Inflammatory macrophage treated with lipopolysaccharide for 1 hour (primary cell): ENCODE measurements around the gene G0S2.

Experiments
- DNase-seq, 2 donors: peaks; one replicate each; pipeline ENCODE4 v3.0.0-alpha.2; 2020 to 2022

The G0S2 gene, protein sequence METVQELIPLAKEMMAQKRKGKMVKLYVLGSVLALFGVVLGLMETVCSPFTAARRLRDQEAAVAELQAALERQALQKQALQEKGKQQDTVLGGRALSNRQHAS

DNA sequence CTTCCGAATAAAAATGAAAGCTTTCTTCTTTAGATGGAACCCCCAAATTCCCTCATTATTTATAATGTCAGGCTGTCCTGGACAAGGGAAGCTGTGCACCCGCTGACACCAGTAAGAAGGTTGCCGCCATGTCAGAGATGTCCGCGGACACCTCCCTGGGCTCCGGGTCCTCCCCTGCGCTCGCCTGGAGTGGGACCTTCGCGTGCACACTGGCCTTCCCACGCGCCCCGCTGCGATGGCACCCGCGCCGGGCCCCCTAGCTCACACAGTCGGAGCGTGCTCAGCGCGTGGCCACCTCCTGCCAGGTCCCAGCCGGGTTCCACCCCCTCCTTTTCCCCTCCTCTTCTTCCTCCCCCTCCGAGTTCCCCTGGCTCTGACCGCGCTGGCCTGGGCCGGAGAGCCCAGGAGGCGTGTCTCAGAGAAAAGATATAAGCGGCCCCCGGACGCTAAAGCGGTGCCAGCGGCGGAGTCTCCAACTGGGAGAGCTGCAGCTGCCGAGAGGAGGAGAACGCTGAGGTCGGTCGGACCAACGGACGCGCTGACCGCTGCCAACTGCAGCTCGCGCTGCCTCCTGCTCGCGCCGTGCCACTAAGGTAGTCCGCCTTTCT, at the start of gene G0S2:
Gene G0S2, plus strand, starts transcription at position 456 of the 608 bp plus-strand sequence. CDS start 273 bp downstream, outside the sequence.
- DNase-seq, result peak; percentile 53 to 60

DNA sequence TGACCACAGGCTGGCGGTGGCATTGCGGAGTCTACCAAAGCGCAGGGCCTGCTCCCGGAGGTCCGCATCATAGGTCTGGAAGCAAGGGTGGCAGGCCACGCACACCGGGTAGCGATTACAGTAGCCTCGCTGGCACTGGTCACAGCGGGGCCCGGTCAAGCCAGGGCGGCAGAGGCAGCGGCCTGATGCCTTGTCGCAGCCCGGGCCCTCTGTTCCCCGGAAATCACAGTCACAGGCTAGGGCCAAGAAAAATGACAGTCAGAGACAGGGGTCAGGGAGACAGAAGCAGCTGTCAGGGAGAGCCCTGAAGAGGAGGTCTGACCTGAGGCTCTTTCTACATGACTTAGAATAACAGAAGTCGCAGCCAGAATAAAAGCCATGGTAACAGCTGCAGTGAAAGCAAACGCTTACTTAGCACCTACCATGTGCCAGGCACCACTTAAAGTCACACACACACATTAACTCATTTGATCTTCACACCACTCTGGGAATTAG, 49.4 kb upstream of the G0S2 start:
- DNase-seq, result peak in 1 of 2 donors; percentile 18

DNA sequence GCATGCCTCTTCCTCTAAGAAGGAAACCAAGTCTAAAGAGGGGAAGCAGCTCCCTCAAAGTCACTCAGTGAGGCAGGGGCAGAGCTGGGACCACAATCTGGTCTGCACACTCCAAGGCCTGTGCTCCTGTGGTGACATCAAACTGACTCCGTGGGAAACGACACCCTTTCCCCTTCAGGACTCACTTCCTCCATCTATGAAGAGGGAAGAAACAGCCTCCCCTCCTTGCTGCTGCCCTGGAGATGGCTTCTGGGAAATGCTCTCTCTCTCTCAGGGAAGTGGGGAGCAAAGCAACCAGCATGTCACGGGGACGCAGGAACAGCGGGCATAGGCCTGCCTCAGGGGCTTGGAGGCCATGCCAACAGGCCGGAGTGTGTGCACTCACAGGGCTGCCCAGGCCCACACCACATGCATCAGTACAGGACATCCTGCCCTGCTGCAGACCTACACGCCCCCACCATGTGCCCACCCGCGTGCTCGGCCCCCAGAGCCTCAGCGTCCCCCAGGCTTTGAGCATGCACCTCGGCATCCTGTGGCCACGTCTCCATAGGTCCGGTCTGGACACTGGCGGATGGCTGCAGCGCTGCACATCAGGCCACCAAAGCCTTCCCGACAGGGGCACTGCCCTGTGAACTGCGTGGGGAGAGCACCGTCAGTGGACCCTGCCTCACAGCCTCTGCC, 48.7 kb upstream of the G0S2 start:
- peak; percentile 56 to 79 for DNase-seq

DNA sequence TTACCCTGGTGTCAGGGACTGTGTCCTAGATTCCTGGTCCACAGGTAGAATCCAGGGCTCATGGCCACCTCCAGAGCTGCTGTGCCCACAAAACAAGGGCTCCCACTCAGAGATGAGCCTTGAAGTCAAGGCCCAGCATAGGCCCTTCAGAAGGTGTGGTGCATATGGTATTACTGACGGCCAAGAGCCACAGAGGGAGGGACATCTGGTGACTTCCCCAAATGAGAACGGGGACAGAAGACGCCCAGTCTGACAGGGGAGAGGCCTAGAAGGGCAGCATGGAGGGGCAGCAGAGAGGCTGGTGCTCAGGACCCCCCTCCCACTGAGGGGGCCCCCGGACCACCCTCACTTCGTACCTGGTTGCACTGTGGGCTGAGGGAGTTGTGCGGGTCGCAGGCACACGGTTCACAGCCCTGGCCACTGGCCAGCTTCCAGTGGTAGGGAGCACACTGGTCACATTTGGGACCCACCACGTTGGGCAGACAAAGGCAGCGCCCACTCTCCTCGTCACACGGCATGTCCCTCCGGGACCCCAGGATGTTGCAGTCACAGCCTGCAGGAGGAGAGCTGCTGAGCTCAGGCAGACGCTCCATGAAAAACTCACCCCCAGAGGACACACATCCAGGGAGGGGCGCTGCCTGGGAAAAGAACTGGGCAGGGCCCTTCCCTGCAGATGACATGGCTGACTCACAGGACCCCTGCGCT, 48.0 kb upstream of the G0S2 start:
- DNase-seq, result peak; percentile 44 to 54

DNA sequence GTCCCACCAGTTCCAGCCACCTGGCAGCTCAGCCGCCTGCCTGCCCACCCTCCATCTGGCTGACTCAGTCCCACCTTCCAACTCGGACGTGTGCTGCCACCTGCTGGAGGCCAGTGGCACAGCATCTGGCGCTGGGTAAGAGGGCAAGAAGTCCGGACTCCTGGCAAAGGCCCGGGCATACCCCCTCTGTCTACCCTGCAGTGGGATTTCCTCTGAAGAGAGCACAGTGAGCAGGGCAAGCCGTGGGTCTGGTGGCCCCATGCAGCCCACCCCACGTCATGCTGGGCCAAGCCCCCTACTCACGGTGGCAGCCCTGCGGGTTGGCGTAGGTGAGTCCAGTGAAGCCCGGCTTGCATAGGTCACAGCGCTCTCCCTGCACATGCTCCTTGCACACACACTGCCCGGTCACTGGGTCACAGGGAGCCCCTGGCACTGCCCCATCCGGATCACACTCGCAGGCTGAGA, 47.4 kb upstream of the G0S2 start:
- peak; percentile 56 to 92 for DNase-seq

DNA sequence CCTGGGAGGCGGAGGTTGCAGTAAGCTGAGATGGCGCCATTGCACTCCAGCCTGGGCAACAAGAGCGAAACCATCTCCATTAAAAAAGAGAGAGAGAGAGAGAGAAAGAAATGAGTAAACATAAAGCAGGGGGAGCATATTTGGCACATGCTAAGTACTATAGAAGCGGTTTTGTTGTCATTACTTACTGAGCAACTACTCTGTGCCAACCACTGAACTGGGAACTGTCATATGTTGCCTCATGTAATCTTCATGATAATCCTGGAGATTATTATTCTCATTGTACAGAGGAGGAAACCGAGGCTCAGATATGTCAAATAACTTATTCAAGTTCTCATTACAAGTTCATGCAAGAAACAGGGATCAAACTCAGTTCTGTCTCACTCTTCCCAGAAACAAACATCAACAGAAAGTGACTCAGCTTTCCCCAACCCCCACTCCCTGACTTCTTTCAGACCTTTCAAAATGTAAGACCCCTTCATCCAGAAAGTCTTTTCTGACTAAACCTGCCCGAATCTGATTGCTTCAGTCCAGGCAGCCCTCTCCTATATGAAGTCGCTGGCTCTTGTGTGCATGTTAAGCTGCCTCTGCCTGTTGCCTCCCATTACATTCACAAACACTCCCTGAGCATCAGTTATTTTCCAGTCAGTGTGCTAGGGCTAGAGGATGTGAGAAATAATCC, 46.5 kb upstream of the G0S2 start:
- DNase-seq, result no peak

DNA sequence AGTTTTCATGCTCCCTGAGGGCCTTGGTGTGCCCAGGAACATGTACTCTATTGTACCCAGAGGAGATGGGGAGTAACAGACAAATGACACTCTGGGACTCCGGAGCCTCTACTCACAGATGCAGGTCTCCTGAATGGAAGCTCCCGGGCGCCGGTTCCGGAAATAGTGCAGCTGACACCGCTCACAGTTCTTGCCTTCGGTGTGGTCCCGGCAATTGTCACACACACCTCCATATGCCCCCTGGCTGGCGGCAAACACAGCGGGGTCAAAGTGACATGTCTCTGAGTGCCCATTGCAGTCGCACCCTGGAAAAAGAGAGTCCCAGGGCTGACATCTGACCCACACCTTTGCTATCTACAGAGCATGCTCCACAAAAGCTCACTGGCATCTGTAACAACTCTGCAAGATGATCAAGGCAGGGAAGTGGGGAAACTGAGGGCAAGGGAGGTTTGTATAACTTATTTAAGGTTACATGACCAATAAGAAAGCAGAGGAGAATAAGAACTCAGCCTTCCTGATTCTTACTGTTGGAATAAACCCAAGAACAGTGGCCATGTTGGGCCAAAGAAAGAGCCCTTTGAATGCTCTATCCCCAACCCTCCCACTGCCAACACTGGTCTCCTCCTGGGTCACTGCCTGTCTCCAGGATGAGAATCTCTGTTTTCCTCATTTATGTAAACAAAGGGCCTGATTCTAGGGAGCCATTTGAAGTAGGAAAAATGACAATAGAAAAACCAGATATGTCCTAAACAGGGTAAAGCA, 45.4 kb upstream of the G0S2 start:
- DNase-seq, result no peak

DNA sequence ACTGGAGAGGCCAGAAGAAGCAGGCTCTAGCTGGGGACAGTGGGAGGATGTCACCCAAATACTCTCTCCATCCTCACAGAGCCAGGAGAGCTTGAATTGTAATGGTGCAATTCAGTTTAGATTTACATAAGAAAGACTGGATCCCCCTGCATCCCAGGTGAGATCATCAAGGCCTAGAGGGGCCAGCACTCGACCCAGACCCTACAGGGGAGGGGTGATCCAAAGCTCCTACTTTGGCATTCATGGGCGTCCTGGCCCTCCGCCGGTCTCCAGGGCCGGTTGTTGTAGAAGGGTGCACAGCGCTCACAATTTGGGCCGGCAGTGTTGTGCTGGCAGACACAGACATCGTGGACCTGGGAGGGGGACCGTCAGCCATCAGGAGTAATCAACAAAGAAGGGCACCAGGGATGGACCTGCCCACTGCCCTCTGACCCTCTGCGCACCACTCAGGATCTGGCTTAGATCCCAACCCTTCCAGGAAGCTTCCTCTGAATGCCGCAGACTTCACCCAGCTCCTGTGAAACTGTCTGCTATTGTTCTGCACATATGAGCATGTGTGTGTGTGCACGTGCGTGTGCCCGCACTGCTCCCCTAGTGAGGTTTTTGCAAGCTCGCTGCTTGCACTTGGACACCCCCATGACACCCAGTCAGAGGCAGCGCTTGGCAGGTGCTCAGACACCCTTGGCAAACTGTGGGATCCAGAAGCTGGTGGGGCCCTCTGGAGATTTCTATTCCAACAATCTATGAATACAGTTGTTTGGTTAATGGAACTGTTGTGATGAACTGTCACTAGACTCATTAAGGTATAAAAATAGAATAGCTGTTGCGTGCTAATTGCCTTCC, 44.6 kb upstream of the G0S2 start:
- DNase-seq, result no peak

DNA sequence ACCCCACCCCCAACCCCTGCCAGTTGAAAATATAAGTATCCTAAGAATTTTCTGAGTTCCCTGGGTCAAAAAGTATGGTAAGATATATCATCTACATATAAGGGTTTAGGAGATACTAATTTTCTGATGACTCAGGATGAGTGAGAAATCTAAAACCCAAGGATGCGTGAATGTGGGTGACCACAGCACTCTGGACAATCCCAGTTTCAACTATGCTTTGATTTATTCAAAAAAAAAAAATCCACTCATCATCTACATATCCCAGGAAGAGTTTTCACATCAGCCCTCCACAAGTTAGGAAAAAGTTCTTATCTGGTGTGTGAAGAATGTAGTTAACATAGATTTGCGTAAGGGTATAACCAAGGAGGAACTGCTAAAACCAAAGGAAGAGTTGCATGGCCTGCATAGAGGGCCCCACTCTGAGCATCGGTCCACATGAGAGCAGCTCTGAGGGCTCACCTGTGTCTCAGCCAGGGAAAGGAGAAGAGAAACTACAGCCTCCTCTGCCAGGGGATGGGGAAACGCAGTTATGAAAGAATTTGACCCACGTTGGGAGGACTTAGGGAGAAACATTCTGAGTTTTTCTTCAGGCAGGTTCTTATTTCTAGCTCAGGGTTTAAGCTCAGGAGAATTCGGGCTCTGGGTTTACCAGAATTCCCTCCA, 41.7 kb upstream of the G0S2 start:
- no peak for DNase-seq

DNA sequence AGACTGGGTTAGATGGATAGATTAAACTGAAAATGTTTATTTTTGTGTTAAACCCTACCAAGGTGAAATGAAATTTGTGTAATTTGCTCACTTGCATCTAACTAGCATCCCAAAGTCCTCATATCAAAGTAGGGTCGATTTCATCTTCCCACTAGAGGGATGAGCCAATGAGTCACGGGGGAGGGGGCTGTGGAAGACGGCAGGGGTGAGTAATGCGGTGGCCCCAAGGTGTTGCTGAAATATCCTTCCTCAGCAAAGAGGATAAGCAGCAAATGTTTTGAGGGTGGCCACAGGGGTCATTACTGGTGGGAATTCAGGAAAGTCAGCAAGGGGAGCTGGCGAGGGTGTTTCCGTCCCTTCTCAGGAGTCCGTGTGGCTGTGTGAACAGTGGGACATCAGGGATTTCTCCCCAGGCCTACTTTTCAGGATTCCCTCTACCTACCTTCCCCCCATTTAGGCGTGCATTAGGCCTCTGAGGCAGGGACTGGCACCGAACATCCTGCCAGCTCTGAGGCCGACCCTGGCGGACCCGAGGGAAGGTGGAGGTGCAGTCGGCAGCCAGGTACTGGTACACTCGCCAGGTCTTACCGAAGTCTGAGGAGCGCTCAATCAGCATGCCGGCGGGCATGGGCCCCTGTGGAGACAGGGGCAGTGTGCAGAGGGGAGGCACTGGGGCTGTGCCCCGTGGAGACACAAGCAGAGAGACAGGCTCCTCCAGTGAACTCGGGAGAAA, 41.0 kb upstream of the G0S2 start:
- DNase-seq, result no peak

DNA sequence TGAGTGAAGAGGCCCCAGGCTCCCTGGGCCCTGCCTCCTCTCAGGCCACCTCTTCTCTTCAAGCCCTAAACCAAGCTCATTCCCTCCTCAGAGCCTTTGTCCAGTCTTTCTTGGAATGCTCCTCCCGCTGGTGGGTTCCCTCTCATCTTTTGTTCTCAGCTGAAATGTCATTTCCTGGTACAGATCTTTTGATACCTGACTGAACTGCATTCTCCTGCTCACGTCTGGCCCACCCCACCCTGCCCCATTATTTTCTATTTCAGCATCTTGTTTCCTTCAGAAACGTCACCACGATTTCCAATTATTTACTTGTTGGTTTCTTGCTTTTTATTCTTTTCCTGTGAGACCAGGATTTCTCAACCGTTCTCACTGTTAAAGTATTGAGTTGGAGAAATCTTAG, 39.4 kb upstream of the G0S2 start:
- DNase-seq, result no peak

DNA sequence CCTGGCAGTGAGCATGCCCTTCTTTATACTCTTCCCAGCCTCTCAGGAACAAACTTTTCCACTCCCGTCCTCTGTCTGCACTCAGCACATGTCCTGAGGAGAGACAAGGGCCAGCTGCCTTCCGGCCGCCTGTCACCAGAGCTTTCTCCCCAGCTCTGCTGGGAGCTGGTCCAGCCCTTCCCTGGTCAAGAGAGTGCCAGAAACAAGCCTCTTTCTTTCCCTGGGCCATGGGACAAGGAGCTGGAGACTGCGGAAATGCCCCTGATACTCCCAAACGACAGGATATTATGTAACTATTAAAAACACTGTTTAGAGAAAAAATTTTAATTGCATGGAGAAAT, 33.4 kb upstream of the G0S2 start:
- no peak for DNase-seq

DNA sequence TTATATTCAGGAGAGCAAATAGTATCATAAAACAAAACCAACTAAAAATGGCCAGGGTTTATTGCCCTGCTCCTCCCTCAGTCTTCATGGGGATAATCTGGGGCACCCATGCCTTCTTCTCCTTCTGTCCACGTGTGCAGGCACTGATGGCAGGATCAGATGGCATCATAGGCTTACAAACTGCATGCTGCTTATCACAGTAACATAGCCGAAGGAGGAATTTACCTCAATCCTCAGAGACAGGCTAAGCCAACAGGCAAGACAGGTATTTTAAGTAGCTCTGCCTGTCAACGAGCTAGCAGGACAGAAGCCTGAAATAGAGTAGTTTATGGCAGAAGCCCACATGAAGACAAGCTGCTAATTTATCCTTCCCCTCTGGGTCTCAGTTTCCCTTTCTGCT, 32.4 kb upstream of the G0S2 start:
- DNase-seq, result no peak

DNA sequence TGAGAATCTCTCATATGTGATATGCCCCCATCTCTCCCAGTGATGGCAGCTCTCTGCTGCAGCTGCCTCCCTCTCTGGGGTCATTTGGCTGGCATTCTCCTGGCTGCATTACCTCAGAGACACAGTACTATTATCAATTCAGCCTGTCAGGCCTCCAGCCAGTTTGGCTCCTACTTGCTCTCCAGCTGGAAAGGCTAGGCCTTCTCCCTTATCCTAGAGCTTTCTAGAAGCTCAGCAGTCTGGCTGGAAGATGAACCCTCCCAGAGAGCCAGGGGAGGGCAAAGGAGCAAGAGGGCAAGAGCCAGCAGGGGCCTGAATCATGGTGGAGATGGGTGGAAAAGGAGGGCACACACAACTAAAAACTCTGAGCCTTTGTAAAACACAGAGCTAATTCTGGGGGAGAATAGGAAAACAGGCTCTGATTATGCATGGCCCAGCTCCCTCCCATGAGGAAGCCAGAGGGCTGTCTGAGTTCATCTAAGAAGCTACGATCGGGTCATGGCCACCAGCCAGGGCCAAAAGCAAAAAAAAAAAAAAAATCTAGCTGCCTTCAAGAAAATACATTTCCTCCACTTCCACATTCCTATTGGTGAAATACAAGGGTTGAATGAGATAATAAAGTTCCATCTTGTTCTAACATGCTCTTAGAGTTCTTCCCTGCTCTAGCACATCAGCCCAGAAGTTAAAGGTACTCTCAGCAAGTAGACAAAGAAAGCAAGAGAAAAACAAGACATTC, 31.8 kb upstream of the G0S2 start:
- peak in 1 of 2 donors; percentile 34 for DNase-seq

DNA sequence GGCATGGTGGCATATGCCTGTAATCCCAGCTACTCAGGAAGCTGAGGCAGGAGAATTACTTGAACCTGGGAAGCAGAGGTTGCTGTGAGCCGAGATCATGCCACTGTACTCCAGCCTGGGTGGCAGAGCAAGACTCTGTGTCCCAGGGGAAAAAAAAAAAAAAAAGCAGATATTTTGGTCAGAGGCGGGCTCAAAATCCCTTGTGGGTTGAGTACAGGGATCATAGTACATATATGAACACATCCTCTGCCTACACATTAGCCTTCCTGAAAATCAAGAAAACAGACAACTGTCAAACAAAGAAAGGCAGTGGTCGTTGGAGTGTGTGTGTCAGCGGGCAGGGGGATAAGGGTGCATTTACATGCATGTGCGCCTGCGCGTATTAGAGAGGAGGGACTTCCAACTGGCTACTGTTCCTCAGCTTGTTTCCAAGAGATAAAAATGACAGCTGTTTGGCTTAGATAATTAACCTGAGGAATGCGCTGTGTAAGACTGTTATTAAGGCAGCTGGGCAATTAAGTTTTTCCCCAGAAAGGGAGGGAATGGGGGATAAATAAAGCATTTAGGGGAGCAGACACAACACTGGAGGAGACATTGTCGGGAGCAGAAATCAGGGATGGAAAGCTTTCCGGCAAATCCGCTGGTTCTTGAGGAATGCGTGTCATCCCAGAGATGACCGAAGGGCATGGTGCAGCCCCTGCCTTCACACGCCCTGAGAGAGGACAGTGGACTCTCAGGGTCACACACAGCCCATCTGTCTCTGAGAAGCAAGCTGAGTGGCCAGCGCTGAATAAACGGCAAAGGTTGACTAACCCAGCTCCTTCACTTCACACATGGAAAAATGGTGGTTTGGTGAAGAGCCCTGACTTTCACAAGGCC, 29.4 kb upstream of the G0S2 start:
- no peak for DNase-seq

DNA sequence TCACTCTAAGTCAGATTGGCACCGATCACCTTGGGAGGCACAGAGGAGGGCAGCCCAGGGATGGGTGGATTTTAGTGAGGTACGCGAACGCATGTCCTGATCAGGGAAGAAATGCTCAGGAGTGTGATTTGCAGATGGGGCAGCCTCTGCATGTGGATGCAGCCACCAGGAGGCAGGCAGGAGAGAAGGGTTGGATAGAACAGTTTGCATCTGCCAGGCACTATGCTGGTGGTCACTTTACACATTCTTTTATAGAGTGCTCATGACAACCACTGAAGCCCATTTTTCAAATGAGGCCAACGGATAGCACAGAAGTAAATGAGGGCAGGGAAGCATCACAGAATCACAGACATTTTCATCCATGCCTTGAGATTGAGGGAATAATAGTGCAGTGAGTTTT, 28.7 kb upstream of the G0S2 start:
- no peak for DNase-seq

DNA sequence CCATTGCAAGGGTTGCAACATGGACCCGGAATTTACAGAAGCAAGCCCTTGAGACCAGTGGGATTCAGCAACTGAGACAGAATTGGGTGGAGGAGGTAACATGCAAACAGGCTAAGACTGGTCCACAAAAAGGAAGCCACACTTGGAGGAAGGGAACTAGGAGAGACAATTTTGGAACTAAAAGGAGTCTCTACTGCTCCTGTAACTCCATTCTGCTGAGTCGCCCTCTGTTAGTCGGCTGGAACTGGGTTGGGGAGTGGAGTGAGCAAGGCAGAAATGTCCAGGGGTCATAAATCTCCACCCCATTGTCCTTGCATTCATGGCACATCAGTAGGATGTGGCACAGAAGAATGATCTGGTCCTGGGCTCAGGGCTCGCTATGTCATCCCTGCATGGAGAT, 28.1 kb upstream of the G0S2 start:
- DNase-seq, result peak; percentile 57 to 64

DNA sequence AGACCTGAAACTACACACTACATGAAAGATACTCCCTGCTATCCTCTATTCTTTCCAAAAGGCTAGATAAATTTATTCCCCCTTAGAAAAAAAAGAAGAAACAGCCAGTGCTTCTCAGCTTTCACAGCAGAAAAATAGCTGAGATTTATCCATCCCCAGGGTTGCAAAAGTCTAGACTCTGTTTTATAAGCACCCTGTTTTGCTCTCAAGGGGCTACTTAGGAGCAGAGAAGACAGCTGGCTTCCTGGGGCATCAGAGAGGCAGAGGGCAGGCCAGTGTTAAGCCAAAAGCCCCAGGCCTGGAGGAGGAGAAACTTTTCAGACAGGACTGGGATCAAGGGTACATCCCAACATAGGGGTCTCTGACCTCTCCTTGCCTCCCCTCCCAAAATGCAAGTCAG, 26.9 kb upstream of the G0S2 start:
- no peak for DNase-seq
